Thyroid gland (tissue), 4 donors: ENCODE measurements around the gene NLRP4. TPM values are rescaled to one million over a fixed set of nuclear protein-coding genes. Genes with fewer than 3 reads are reported as not detected.

Experiments used
- DNase-seq, 2 donors: peaks; one replicate each; pipeline ENCODE4 v3.0.0-alpha.2; 2019
- H3K27ac ChIP-seq, 3 donors: fragments of 200-600 bp; sonication (generic); 1 replicate in 2 of 3; 2 replicates in 1 of 3; pipeline ENCODE4 v1.5.1; 2016 to 2019; ENCODE audit warnings: mild to moderate bottlenecking in 1 of 3, moderate library complexity in 1 of 3
- H3K27me3 ChIP-seq: fragments of 200-600 bp; sonication (generic); one replicate; pipeline ENCODE4 v1.5.1; 2019
- H3K36me3 ChIP-seq, 2 donors: fragments of 200-600 bp; sonication (generic); one replicate each; pipeline ENCODE4 v1.5.1; 2016 to 2019
- H3K4me1 ChIP-seq, 2 donors: fragments of 200-600 bp; sonication (generic); one replicate each; pipeline ENCODE4 v1.5.1; 2017 to 2019
- H3K4me3 ChIP-seq, 3 donors: fragments of 200-600 bp; sonication (generic); replicated peaks in 1 of 3; 1 replicate in 2 of 3; 2 replicates in 1 of 3; pipeline ENCODE4 v1.5.1; 2016; ENCODE audit warnings: mild to moderate bottlenecking in 1 of 3
- H3K9me3 ChIP-seq: fragments of 200-600 bp; sonication (generic); one replicate; pipeline ENCODE4 v1.5.1; 2017
- CTCF ChIP-seq, 6 experiments: fragments of 200-600 bp in 3 of 6; fragments of 450-650 bp in 3 of 6; sonication (generic) in 3 of 6; IDR thresholded peaks; one replicate each; pipeline ENCODE4 v1.5.1; 2016 to 2019; ENCODE audit warnings: antibody characterized with exemption in 6 of 6, mild to moderate bottlenecking in 2 of 6, inconsistent platforms in 1 of 6, moderate library complexity in 1 of 6
- POLR2A ChIP-seq, 2 donors: fragments of 450-650 bp; IDR thresholded peaks; one replicate each; pipeline ENCODE4 v1.6.1; 2017; ENCODE audit warnings: antibody characterized with exemption in 2 of 2, mild to moderate bottlenecking in 2 of 2, moderate library complexity in 1 of 2
- WGBS, 2 donors: methylation state at CpG; one replicate each; pipeline ENCODE4 v1.1.5; 2017; 5-methylcytosine and 5-hydroxymethylcytosine counted together
- intact Hi-C: fragments of 100-400 bp; cut with DNase I; formaldehyde crosslinking; loops from one replicate; pipeline ENCODE4 v1.15.1; 2023
- total RNA-seq, 4 donors: library from RNA; depleted of rRNA; stranded (reverse); fragments of >200 nt; gene quantifications; one replicate each; pipeline ENCODE4 v1.2.3, GENCODE V29; 2016

Gene NLRP4
- total RNA-seq, 4 donors from 2014 or later = not detected

DNA sequence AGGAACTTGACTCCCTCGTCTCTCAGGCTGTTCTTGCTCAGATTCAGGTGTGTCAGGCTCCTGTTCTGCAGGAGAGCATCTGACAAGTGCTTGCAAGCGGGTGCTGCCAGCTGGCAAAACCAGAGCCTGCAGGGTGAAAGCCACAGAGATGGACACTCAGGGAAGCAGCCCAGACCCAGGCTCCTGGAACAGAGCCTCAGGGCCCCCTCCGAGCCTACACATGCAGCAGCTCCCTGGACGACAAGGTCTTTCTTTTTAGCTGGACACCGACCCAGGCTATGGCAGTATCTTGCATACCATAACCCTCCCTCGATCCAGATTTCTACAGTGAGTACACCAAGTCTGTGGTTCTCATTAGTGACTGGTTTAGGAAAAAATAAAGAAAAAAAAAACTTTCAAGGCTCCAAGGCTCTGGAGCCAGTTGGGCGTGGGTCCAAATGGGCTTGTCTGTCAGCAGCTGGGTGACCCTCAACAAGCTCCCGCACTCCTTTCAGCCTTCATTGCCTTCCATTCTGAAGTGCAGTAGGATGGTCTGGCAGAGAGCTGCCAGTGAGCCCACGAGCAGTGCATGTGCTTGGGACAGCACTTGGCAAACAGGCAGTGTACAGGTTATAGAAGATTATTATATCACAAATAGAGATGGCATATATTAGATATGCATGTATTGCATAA is 65.9 kb downstream of the NLRP4 start:
- no peak overlapping the region for H3K27ac ChIP-seq
- DNase-seq = no peak
- H3K36me3 ChIP-seq = no peaks in the 10 kb centered on the region
- H3K9me3 ChIP-seq = no peaks in the 10 kb centered on the region
- TF ChIP-seq CTCF (IDR thresholded peaks at IDR 0.05) (no peak), POLR2A (IDR thresholded peaks at IDR 0.05) (no peak)
- 70 to 75% methylated on average over 8 to 9 of the region's 9 CpGs for WGBS, 2 donors
- H3K4me1 ChIP-seq = no peaks in the 10 kb centered on the region
- no peak overlapping the region for H3K4me3 ChIP-seq
- H3K27me3 ChIP-seq = no peaks in the 10 kb centered on the region
- intact Hi-C loops = no loop called here

DNA sequence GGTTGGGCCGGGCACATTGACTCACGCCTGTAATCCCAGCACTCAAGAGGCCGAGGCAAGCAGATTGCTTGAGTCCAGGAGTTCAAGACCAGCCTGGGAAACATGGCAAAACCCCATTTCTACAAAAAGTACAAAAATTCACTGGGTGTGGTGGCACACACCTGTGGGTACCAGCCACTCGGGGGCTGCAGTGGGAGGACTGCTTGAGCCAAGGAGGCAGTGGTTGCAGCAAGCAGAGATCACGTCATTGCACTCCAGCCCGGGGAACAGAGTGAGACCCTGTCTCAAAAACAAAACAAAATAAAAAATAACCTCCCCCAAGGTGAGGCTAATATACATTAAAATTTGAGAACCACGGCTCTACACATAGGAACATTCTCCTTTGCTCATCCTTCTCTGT is 70.9 kb downstream of the NLRP4 start:
- no peaks in the 10 kb centered on the region for H3K4me1 ChIP-seq
- 80 to 81% methylated on average over 7 of the region's 7 CpGs for WGBS, 2 donors
- no peaks in the 10 kb centered on the region for H3K27me3 ChIP-seq
- TF ChIP-seq CTCF (IDR thresholded peaks at IDR 0.05) = no peak
- no peak for TF ChIP-seq POLR2A (IDR thresholded peaks at IDR 0.05)
- no peaks in the 10 kb centered on the region for H3K36me3 ChIP-seq
- no peak overlapping the region for H3K4me3 ChIP-seq
- no peak overlapping the region for H3K27ac ChIP-seq
- H3K9me3 ChIP-seq = no peaks in the 10 kb centered on the region
- intact Hi-C loops = no loop called here
- no peak for DNase-seq

DNA sequence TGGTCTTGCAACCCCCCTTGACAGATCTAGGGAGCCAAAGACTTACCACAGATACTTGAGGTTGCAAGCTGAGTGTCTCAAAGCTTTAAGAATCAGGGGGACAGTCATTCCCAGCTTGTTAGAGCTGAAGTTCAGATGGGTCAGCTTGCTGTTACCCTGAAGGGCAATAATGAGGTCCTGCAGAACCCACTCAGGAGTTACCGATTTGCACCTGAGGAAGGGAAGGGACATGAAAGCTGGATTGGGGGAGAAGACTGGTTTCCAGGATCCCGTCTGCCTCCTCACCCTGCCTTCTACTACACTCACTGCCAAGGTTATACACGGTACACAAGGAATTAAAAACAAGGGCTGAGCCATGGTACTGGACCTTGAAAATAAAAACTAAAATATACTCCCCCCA is 71.4 kb downstream of the NLRP4 start:
- intact Hi-C loops = no loop called here
- Histone ChIP-seq H3K9me3 (no peaks in the 10 kb centered on the region), H3K4me3 (no peak overlapping the region), H3K27ac (no peak overlapping the region), H3K27me3 (no peaks in the 10 kb centered on the region), H3K4me1 (no peaks in the 10 kb centered on the region), H3K36me3 (no peaks in the 10 kb centered on the region)
- TF ChIP-seq POLR2A (IDR thresholded peaks at IDR 0.05) = no peak
- no peak for TF ChIP-seq CTCF (IDR thresholded peaks at IDR 0.05)
- DNase-seq = no peak
- 80 to 89% methylated on average over 3 of the region's 3 CpGs for WGBS, 2 donors

GRCh38 chr19:55909801-55910200 is 73.5 kb downstream of the NLRP4 start:
- Histone ChIP-seq H3K27me3 (no peaks in the 10 kb centered on the region), H3K9me3 (no peaks in the 10 kb centered on the region), H3K36me3 (no peaks in the 10 kb centered on the region), H3K4me1 (no peaks in the 10 kb centered on the region), H3K27ac (no peak overlapping the region), H3K4me3 (no peak overlapping the region)
- TF ChIP-seq CTCF (IDR thresholded peaks at IDR 0.05) (no peak), POLR2A (IDR thresholded peaks at IDR 0.05) (no peak)
- intact Hi-C loops = no loop called here
- no peak for DNase-seq
- 35 to 36% methylated on average over 2 of the region's 2 CpGs for WGBS, 2 donors

DNA sequence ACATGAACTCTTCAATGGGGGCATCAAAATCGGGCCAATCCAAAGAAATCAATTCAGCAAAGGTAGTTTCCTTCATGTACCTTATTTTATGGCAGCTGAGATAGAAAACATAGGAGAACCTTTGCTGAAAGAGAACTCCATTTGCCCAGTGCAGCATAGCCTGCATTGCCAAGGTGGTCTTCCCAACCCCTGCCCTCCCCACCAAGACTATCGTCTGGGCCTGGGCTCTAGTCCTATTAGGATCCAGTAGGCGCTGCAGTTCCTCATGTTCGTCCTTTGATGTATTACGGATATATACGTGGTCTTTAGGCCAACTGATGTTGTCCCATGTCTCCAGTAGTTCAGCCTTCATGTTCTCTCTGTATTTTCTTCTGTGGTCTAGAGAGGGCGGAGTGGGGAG is 76.6 kb downstream of the NLRP4 start:
- Histone ChIP-seq H3K27me3 (no peaks in the 10 kb centered on the region), H3K27ac (no peak overlapping the region)
- 84% methylated on average over 7 of the region's 7 CpGs for WGBS, 2 donors

More for the DNA sequence above, 76.6 kb downstream of the NLRP4 start:
- no peak overlapping the region for H3K4me3 ChIP-seq
- H3K4me1 ChIP-seq = no peaks in the 10 kb centered on the region
- TF ChIP-seq POLR2A (IDR thresholded peaks at IDR 0.05) (no peak), CTCF (IDR thresholded peaks at IDR 0.05) (no peak)
- H3K9me3 ChIP-seq = no peaks in the 10 kb centered on the region
- no peaks in the 10 kb centered on the region for H3K36me3 ChIP-seq
- intact Hi-C loops = no loop called here
- DNase-seq = no peak
